Coronary artery (tissue), 2 donors: ENCODE measurements around the gene PUM1.

ENCODE experiments used
- DNase-seq: peaks from one replicate; pipeline ENCODE4 v3.0.0-alpha.2; 2017; ENCODE audit warnings: low spot score
- H3K27ac ChIP-seq, 2 donors: fragments of 200-600 bp; sonication (generic); one replicate each; pipeline ENCODE4 v1.5.1; 2016 to 2019
- H3K4me3 ChIP-seq: fragments of 200-600 bp; sonication (generic); 2 replicates; pipeline ENCODE4 v1.5.1; 2016; ENCODE audit warnings: mild to moderate bottlenecking, moderate library complexity
- TF ChIP-seq, protein P1 (sequence below): fragments of 200-600 bp; sonication (generic); IDR thresholded peaks from one replicate; pipeline ENCODE4 v1.5.1; 2019; ENCODE audit warnings: antibody characterized with exemption

PUM1 gene

DNA sequence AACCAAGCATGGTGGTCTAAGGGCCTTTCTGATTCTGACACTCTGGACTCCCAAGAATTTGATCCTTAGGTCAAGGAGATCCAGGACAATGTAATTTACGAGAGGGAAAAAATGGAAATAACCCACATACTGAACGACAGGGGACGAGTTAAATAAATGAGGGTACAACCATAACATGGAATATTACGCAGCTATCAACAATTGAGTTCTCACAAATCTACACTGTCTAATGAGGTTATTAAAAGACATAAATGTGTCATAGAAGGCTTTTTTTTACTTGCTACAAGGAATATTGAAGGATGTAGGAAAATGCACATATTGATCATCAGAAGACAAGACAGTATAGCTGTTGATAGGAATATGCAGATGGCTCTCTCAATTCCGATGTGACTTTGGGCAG lies 180.8 kb downstream of the PUM1 start:
- Histone ChIP-seq H3K27ac (no peak overlapping the region), H3K4me3 (no peak overlapping the region)
- no peak for DNase-seq
- TF ChIP-seq, protein P1, sequence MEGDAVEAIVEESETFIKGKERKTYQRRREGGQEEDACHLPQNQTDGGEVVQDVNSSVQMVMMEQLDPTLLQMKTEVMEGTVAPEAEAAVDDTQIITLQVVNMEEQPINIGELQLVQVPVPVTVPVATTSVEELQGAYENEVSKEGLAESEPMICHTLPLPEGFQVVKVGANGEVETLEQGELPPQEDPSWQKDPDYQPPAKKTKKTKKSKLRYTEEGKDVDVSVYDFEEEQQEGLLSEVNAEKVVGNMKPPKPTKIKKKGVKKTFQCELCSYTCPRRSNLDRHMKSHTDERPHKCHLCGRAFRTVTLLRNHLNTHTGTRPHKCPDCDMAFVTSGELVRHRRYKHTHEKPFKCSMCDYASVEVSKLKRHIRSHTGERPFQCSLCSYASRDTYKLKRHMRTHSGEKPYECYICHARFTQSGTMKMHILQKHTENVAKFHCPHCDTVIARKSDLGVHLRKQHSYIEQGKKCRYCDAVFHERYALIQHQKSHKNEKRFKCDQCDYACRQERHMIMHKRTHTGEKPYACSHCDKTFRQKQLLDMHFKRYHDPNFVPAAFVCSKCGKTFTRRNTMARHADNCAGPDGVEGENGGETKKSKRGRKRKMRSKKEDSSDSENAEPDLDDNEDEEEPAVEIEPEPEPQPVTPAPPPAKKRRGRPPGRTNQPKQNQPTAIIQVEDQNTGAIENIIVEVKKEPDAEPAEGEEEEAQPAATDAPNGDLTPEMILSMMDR: no peak

DNA sequence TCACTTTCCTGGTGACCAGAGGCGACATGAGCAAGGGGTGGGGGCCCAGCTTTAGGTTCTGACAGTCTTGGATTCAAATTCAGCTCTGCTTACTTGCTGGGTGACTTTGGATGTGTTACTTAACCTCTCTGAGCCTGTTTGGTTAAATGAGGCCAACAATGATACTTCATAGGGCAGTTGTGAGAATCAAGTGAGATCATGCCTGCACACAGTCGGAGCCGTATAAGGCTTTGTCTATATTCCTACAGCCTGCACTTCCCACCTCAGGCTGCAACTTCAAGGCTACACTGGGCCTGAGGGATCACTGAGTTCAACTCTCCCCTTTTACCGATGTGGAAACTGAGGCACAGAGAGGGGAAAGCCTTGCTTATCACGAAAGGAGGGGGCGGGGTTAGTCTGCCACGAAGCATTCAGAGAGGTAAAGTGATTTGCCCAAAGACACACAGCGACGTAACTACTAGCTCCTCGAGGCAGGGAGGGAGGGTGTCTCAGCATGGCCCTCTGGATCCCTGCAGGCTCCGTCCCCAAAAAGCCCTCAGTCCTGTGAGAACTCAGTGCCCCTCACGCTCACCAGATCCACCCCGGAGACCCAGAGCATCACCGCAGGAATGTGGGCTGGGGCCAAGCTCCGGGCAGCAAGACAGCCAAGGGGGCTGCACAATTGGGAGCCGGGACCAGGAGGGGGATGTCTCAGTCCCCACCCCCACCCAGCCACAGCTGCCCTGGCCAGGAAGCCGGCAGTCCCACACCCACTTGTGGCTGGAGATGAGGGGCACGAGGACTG lies 181.9 kb downstream of the PUM1 start:
- Histone ChIP-seq H3K4me3 (no peak overlapping the region), H3K27ac (no peak overlapping the region)
- TF ChIP-seq, protein P1: no peak
- no peak for DNase-seq

DNA sequence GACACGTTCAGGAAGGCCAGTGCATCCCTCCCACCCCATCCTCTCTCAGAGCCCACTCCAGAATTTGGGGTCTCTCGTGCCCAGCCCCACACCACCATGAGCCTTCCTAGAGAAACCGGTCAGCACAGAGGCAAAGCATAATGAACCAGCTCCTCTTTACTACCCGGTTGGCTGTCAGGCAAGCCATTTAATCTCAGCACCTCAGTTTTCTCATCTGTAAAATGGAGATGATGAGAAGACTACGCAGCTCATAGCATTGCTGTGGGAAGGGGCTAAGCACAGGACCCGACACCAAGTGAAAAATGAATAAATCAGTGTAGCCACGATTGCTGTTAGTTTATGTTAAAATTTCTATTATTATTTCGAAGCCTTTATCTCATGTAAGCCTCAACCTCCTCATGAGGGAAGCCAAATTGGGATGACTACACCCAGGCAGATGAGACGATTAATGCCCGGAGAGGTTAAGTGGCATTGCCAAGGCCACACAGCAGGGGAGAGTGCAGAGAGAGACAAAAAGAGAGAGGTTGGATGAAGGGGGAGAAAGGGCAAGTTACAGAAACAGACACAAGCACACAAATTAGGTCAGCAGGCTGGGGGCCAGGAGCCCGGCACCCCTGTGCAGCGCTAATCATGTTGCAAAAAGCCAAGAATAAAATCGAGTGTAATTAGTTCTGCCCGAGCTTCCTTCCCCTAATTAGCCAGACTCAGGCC lies 182.7 kb downstream of the PUM1 start:
- TF ChIP-seq, protein P1: no peak
- no peak overlapping the region for H3K27ac ChIP-seq
- DNase-seq: no peak
- H3K4me3 ChIP-seq: no peak overlapping the region
